GM18861 (cell line): ENCODE data around the gene TBX4.

Experiments used
- ATAC-seq: cut with Tn5 transposase; IDR thresholded peaks from one replicate; pipeline ENCODE4 v1.9.1; 2021; ENCODE audit not compliant: unreplicated experiment

The TBX4 gene

DNA sequence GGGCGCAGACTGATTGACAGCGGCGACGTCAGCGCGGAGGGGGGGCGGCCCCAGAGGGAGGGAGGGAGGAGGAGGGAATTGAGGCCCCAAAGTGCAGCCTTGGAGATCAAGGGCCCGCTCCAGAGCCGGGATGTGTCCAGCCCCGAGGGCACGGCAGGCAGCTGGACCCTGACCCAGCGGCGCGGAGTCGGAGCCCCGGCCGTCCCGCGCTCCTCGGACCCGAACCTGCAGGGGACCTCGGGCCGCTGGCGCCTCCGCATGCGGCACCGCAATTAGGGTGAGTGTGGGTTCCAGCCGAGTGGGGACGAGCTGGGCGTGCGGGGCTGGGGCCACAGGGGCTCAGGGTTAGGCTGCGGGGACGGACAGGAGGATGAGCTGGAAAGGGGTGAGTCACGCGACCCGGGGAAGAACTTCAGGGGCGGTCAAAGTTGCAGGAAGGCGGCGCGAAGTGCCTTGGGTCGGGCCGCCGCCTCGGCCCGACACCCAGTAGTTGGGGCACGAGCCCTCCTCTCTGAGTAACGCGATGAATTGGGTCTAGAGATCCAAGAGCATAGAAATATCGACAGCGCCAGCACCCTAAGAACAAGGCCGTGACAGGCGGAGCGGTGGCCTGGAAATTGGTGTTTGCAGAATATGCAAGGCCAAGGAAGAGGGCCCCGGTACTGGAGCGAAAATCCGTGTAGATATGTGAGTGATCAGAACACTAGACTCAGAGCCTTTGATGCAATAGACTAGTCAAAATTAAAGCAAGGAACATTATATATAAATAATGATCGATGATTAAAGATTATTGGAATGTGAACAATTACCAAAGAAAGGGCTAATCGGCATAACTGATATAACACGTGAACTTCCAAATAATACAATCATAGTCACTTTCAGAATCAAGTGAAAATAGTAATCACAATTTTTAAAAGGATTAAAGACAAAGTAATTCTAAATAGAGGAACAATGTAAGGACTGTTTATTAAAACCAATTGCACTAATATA lies at the start of gene TBX4:
TSS of gene TBX4 (plus strand) at position 122 of the 990 bp plus-strand sequence. CDS start 4,069 bp downstream, outside the sequence.
- ATAC-seq = no peak

DNA sequence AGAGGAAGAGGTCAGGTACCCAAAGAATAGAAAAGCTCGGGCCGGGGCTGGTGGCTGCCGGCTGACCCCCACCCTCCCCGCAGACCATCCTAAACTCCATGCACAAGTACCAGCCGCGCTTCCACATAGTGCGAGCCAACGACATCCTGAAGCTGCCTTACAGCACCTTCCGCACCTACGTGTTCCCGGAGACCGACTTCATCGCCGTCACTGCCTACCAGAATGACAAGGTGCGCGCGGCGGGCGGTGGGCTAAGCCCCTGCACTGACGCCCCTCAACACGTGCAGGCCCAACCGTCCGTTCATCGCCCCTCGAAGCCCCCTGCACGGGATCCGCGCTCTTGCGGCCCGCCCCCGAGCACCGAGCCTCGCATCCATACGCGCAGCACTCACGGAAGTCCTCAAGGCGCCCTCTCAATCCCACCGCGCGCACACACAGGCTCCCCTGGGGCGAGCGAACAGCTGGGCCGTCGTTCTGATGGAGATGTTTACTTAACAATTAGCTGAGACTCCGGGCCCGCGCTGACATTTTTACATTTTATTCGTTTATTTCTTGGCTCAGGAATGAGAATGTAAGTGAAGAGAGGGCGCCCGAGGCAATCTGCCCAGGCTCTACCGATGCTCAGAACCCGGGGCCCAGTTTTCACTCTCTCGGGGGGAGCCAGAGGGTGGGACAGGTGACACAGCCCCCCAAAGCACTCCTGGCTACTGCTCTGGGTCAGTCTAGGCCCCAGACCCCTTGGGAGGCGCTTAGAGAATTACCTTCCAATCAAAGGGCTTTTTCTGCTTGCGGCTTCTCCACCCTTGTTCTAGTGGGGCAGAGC lies 49.0 kb upstream of the TBX4 start:
- ATAC-seq = no peak

DNA sequence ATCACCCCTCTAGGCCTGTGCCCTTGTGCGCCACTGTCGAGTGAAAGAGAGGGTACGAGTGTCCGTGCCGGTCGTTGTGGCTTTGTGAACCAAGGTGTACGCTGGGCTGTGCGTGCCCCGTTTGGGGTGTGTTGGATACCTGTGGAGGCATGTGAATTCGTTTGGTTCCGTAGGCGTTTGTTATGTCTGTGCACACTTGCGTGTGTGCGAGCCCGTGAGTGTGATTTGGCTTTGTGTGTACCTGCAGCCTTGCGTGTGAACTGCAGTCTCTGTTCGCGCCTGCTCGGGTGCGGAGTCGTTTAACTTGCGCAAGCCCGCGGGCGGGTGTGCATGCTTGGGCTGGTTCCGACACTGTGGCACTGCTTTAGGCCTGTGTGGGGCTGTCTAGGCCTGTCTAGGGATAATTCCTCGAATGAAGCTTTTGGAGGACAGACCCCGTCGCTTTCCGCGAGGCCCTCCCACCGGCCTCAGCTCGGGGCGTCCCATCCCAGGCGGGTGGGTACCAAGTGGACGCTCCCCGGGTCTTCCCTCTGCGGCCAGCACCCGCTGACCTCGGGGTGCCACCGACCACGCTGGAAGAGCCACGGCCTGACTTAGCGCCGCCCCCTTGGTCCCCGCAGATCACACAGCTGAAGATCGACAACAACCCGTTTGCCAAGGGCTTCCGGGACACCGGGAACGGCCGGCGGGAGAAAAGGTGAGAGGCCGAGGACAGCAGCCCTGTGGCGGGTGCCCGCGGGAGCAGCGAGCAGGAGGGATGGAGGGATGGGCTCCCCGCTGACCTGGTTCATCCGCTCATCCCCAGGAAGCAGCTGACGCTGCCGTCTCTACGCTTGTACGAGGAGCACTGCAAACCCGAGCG lies 48.2 kb upstream of the TBX4 start:
- no peak for ATAC-seq

DNA sequence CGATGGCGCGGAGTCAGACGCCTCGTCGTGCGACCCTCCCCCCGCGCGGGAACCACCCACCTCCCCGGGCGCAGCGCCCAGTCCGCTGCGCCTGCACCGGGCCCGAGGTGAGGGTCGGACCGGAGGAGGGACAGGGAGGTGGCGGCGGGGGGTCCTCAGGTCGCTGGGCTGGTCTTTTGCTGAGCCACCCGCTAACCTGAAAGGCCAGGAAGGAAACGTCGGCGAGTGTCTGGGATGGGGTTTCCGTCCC lies 47.6 kb upstream of the TBX4 start:
- ATAC-seq = no peak

DNA sequence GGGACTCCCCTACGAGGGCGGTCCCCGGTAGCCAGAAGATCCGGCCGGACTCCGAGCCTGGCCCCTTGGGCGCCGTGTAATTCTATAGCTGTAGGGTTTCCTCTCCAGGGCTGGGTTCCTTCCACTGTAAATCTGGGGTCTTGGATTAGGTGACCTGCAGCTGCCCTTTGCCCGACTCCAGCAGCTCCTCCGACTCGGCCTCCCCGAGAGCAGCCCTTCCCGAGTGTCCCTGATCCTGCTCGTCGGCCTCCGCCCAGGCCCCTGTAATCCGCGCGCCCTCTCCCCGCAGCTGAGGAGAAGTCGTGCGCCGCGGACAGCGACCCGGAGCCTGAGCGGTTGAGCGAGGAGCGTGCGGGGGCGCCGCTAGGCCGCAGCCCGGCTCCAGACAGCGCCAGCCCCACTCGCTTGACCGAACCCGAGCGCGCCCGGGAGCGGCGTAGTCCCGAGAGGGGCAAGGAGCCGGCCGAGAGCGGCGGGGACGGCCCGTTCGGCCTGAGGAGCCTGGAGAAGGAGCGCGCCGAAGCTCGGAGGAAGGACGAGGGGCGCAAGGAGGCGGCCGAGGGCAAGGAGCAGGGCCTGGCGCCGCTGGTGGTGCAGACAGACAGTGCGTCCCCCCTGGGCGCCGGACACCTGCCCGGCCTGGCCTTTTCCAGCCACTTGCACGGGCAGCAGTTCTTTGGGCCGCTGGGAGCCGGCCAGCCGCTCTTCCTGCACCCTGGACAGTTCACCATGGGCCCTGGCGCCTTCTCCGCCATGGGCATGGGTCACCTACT lies 47.1 kb upstream of the TBX4 start:
- no peak for ATAC-seq

DNA sequence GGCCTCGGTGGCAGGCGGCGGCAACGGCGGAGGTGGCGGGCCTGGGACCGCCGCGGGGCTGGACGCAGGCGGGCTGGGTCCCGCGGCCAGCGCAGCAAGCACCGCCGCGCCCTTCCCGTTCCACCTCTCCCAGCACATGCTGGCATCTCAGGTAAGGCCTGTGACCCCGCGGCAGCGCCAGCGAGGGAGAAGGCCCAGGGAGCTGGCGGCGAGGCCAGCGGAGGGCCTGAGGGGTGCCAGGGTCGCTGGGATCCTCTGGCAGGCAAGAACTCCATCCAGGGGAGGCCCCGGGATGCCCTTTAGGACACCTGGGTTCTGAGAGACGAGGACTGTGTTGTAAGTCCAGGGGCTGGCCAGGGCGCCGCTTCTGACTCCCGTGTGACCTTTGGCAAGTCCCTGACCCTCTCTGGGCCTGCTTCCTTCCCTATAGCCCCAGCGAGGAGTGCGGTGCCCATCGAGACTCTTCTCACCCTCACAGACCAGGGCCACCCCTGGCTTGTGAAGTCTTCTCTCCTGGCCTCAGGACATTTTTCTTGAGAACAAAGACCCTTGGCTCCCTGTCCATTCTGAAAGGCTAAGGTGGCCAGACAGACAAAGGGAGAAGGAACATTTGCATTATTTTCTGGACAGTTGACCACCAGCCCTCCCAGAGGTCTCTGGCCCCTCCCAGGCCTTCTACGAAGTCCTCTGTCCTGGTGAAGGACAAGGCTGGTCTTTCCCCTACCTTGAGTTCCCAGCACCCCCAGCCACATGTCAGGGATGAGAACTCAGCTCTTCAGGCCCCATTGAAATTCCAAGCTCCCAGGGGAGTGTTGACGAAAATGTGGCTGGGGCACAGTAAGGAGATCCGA lies 46.3 kb upstream of the TBX4 start:
- no peak for ATAC-seq

DNA sequence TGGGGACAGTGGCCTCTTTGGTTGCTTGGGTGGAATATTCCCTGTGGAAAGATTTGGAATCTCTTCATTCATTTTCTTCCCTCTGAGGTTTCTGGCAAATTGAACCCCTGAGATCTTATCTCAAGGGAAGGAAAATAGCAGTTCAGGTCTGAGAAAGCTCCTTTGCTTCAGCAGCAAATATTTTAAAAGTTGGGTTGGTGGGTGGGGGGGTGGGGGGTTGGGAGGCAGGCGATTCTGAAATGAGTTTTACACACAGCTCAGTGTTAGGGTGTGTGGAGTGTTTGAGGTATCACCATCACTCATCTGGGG lies 45.7 kb upstream of the TBX4 start:
- ATAC-seq = no peak

DNA sequence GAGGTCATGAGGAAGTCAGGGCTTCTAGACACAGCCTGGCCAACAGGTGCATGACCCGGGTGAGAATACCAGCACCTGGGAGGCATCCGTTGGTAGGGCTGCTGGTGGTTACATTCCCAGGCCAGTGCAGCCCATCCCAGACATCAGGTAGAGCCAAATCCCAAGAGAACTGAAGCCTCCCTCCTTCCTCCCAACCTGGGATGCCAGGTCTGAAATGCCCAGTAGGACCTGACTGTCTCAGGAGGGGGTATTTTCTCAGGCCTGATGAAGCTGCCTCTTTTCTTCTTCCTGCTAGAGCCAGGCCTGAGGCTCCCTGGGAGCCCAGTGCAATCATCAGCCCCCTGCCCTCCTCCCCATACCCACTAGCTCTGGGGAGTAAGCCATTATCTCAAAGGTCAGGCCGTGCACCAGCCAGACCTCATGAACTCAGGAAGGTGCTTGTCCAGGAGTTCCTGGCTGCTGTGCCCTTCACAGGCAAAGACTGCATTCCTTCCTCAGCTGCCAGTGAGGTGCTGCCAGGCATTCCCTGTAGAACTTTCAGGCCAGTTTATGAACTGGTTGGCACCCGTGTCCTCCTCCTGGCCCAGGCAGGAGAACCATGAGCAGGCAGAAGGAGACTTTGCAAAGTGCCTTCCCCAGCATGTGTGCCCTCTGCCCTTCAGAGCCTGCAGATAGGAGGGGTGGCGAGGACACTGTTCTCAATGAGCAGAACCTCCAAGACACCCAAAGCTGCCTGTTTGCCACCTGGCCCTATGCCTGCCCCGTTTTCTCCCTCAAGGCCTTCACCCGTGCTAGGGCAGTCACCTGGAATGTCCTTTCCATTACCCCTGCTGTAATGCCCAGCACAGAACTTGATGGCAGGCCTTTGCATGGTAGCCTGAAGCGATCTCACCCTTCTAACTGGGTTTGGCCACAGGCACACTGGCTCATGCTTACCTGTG lies 45.0 kb upstream of the TBX4 start:
- ATAC-seq = no peak

DNA sequence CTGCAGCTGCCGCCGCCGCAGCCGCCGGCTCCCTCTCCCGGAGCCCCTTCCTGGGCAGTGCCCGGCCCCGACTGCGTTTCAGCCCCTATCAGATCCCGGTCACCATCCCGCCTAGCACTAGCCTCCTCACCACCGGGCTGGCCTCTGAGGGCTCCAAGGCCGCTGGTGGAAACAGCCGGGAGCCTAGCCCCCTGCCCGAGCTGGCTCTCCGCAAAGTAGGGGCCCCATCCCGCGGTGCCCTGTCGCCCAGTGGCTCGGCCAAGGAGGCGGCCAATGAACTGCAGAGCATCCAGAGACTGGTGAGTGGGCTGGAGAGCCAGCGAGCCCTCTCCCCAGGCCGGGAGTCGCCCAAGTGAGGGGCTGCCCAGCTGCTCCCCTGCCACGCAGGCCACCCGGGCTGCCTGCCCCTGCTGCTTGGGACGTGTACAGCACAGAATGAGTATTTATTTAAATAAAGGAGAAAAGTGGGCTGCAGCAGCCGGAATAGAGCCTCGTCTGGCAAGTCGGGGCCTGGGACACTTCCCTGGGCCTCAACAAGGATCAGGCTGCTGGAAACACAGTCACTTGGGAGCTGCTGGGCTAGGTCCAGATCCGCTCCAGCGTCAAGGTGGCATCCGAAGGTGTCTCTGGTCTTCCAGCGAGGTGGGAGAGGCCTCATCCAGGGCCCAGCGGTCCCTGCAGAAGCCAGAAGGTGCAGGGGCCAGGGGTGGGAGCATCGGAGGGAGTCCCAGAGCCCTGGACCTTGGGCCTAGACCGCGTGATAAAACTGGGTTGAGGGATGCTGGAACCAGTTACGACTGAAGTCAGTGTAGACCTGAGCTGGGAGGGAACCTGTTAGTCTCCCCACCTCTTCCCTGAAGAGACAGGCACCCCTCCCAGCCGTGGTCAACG lies 43.8 kb upstream of the TBX4 start:
- no peak for ATAC-seq

DNA sequence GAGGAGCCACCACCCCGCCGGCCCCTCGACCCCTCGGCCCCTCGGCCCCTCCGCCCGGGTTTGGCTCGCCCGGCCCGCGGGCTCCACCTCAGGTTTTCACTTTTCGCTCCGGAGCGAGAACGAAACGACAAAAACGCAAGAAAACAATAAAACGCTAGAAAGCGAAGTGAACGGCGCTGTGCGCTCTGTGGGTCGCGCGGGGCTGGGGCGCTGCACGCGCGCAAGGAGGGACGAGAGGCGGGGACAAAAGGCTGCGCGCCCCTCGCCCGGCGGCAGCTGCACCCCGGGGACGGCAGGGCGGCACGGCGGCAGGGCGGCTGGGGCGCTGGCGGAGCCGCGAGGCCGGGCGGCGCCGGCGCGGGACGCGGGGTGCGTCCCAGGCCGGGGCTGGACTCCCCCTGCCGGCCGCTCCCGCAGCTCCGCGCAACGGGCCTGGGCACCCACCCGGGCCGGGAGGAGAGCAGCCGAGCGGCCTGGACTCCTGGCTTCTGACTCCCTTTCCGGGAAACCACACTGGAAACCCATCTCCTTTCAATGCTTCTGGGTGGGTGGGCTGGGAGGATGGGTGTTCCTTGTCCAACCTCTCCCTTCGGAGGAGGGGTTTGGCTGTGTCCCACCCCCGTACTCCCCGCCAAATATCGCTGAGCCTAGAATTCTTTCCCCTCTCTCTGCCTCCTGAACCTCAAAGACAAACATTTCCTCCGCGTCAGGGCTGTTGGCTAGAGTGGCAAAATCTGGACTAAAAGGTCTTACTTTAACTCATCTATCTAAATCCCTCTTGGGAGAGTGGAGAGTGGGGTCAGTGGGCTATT lies 42.7 kb upstream of the TBX4 start:
- no peak for ATAC-seq

DNA sequence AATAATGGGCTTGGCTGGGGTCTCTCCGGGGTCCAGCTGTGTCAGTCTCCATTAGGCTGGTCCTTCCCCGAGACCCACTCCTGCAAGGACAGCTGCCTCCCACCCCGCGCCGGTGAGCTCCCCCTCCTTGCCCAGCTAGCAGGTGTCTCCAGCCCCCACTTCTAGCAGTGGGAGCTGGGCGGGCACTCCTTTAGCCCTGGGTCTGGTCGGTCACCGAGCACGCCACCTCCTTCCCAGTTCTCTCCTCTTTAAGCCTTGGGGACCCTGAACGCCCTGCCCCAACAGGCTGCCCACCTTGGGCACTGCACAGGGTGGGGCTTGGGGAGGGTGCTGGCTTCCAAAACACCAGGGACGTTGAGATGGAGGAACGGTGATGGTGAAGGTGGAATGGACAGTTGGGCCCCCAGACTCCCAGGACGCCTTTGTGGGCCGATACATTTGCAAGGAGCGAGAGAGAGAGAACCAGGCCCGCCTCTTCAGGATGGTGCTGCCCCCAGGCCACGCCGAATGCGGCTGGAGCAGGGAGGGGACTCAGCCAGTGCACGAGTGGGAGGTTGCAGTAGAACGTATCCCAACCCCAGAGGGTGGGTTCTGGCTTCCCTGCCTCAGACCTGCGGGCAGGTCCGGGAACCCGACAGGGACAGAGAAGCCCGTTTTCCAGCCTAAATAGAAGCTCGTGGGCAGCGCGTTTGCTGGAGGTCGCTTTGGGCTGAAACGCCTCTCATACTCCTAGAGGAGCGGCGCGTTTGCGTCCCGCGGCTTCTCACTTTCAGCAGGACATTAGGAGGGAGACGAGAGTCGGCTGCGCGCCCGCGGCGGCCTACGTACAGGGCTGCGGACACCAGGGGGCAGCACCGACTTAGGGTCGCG lies 41.8 kb upstream of the TBX4 start:
- ATAC-seq = no peak

DNA sequence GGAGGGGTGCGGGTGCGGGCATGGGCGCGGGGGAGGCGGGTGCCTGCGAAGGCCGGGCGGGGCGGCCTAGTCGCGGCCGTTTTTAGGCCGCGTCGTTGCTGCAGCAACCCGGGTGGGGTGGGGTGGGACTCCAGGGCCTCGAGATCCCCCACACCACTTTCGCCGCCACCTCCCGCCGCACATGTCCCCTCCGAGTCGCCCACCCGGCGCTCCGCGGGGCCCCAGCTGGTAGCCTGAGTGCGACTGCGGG lies 41.3 kb upstream of the TBX4 start:
- no peak for ATAC-seq

DNA sequence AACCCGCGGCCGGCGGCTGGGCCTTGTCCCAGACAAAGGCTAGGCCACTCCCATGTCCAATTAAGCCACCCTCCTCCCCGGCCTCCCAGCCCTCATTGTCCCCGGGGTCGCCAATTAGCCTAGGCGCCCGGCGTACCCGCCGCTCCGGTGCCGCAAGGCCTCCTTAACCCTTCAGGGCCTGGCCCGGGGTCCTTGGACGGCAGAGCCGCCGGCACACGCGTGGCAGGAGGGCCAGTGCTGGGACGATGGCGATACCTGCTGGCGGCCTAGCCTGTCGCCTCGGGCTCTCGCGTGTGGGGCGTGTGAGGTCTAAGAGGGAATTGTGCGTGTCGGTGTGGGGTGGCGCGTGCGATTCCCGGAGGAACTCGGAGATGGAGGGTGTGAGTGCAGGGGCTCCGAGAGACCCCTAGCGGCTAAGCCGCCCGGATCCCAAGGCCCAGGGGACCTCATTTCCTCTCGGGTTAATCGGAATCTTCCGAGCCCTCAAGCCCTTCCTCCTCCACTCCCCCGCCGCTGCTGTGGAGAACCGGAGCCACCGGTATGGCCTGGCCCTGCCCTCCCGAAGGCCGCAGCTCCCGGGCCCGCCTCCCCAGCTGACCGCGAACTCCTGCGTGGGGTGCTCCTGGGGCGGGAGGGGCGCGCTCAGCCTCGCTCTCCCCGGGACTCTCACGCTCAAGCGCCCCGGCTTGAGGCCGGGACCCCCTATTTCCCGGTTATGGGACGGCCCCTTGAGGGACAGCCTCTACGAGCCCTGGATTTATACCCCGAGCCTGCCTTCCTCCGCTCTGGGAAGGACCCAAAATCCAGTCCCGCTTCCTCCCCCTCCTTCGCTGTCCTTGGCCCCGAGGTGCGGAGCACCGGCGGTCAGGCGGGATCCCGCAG lies 40.7 kb upstream of the TBX4 start:
- no peak for ATAC-seq

DNA sequence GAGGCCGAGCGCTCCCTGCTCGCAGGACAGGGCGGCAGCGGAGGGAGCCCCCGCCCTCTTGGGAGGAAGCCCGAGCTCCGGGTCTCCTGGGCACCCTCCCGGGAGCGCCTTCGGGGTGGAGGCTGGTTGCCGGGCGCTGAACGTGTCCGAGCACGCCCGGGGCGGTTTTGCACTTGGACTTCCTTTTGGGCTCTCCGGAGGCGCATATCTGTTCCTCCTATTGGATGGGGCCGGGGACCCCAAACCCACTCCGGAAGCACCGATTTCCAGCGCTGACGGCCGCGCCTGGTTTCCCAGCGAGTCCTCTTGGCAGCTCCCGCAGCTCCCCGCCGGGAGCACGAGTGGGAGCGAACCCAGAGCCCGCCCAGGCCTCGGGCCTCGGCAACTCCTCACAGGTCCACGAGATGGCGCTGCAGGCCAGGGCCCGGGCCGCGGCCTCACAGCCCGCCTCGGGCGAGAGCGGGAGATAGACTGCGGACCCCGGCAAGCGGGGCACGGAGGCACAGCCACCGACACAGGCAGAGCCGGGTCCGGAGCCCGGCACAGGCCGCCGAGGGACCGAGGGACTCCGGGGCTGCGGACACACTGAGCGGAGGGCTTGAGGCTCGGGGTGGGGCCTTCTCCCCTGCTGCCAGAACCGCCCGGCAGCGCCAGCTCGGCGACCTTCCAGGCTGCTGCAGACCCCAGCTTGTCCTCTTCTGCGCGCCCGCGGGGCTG lies 39.9 kb upstream of the TBX4 start:
- no peak for ATAC-seq
